Memory B cell (primary cell): Measurements from ENCODE around the gene PANK4.
A peak's percentile ranks its signal among the peaks of the same experiment; 100 is the strongest.
"Not testable (repeated sequence)": the region's sequence is repeated elsewhere in the genome, so short reads cannot be mapped to it uniquely, and the experiment has no call there.

ENCODE experiments used
- ATAC-seq: fragments of 150-1000 bp; cut with Tn5 transposase; 2 replicates; pipeline ENCODE4 v1.10.0; 2021; ENCODE audit warnings: low read depth, mild to moderate bottlenecking, moderate library complexity
- DNase-seq, 2 donors: peaks; one replicate each; pipeline ENCODE4 v3.0.0; 2022; ENCODE audit warnings: low spot score in 2 of 2
- H3K27ac Mint-ChIP-seq: one replicate; pipeline ENCODE4 v1.8.0; 2022; ENCODE audit warnings: mild to moderate bottlenecking, moderate library complexity, mixed read lengths
- H3K27me3 Mint-ChIP-seq: one replicate; pipeline ENCODE4 v1.8.0; 2022; ENCODE audit warnings: mixed read lengths
- H3K36me3 Mint-ChIP-seq: one replicate; pipeline ENCODE4 v1.8.0; 2022; ENCODE audit warnings: mild to moderate bottlenecking, mixed read lengths
- H3K4me1 Mint-ChIP-seq: one replicate; pipeline ENCODE4 v1.8.0; 2022; ENCODE audit warnings: mixed read lengths
- H3K4me3 Mint-ChIP-seq: one replicate; pipeline ENCODE4 v1.8.0; 2022; ENCODE audit warnings: mild to moderate bottlenecking, moderate library complexity, mixed read lengths
- H3K9me3 Mint-ChIP-seq: one replicate; pipeline ENCODE4 v1.8.0; 2022; ENCODE audit warnings: mixed read lengths

PANK4 gene

DNA sequence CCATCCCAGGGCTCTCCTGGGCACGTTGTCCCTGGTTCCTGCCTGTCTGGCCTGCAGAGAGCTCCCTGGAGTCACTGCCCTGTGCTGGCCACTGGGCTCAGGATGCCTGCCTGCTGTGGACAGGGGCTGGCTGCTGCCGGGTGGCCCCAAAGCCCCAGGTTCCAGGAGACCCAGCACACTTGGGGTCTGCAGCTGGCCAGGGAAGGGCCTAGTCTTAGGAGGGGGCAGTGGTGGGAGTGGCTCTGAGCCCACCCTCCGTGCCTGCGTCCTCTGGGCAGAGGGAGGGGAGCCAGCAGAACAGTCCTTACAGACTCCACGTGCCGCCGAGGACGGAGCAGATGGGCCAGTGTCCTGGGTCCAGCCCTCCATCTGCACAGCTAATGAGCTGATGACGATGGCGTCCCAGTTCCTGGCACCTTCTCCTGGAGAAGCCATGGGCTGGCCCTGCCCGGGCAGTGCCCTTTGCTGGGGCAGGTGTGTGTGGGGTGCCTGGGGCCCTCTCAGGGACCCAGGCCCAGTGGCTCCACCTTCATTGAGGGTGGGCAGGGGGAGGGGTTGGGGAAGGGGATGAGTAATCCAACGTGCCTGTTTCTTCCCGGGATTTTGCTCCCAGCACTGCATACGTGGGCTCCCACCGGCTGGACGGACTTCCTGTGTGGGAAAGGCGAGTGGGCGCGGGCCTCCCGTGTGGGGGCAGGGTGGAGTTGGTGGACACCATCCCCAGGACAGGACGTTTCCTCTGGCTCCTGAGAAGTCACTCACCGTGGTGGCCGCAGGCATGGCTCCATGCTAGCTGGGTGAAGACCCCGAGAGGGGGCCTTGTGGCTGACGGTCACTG is 57.1 kb downstream of the PANK4 start:
- peaks cover 8% of the 10 kb centered on the region for H3K27me3 Mint-ChIP-seq
- ATAC-seq: no peak
- peaks cover 13% of the 10 kb centered on the region for H3K4me1 Mint-ChIP-seq
- no peaks in the 10 kb centered on the region for H3K36me3 Mint-ChIP-seq
- no peak for DNase-seq
- no peak overlapping the region for H3K4me3 Mint-ChIP-seq
- no peaks in the 10 kb centered on the region for H3K9me3 Mint-ChIP-seq
- H3K27ac Mint-ChIP-seq: no peak overlapping the region

DNA sequence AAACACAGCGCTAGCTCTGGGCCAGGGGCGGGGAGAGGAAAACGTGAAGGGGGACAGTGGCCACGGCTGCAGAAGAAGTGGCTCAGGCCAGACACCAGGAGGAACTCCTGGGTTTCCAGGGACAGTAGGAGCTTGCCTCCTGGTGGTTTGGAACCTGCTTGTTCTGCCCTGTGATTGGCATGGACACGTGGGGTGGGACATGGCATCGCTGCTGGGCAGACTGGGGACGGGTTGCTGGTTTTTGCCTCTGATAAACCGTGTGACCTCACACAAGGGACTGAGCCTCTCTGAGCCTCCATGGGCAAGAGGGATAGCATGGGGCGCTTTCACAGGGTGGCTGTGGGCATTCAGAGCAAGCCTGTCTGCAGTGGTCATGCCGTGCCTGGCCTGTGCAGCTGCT is 57.9 kb downstream of the PANK4 start:
- Mint-ChIP-seq H3K4me1 (peaks cover 13% of the 10 kb centered on the region), H3K9me3 (no peaks in the 10 kb centered on the region), H3K27ac (no peak overlapping the region), H3K36me3 (no peaks in the 10 kb centered on the region), H3K4me3 (no peak overlapping the region), H3K27me3 (peaks cover 10% of the 10 kb centered on the region)
- ATAC-seq (no peak), DNase-seq (no peak)

DNA sequence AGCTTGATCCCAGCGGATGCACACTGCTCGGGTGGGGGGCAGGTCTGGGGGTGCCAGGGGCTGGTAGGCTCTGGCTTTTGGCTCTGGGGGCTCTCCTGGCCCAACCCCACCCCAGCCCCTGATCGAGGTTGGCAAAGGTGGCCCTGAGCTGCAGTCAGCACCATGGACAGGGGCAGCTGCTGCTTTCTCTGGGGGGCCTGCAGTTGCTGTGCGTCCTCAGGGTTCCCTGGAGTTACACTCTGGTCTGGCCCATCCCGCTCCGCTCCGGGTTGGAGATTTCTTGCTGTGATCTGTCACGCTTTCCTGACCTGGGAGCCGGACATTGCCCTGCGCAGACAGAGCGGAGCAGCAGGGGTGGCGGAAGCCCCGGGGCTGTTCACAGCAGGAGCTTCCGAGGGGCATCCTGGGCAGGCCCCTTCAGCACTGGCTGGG is 58.3 kb downstream of the PANK4 start:
- Mint-ChIP-seq H3K4me1 (peaks cover 13% of the 10 kb centered on the region), H3K27ac (no peak overlapping the region), H3K4me3 (no peak overlapping the region), H3K9me3 (no peaks in the 10 kb centered on the region), H3K27me3 (peaks cover 10% of the 10 kb centered on the region), H3K36me3 (no peaks in the 10 kb centered on the region)
- ATAC-seq (peak; percentile 54), DNase-seq (peak; percentile 36 to 50)

DNA sequence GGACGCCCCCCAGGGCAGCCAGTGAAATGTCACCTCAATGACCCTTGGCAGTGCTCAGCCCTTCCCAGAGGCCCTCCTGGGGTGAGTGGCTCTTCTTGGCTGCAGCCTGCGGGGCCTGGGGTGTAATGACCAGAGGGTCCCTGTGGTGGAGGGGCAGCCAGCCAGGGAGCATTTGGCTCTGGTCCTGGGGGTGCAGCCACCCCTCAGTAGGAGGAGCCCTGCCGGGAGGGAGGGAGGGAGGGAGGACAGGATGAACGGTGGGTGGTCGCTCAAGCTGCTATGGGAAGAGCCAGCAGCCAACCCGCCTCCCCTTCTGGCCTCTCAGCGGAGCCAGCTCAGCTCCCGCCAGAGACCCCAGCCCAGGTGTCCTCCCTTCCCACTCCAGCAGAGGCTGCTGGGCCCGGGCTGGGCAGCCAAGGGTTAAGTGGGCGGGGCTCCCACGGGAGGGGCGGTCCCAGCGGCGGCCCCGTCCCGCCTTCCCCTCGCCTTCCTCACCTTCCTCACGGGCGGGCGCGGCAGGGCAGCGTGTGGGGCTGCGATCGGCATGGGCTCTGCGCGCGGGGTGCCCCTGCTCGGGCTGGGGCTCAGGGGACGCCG is 59.3 kb downstream of the PANK4 start:
- H3K4me1 Mint-ChIP-seq: peaks cover 13% of the 10 kb centered on the region
- no peak overlapping the region for H3K4me3 Mint-ChIP-seq
- DNase-seq: no peak
- peak; percentile 65 for ATAC-seq
- H3K36me3 Mint-ChIP-seq: no peaks in the 10 kb centered on the region
- no peak overlapping the region for H3K27ac Mint-ChIP-seq
- peaks cover 15% of the 10 kb centered on the region for H3K27me3 Mint-ChIP-seq
- no peaks in the 10 kb centered on the region for H3K9me3 Mint-ChIP-seq

DNA sequence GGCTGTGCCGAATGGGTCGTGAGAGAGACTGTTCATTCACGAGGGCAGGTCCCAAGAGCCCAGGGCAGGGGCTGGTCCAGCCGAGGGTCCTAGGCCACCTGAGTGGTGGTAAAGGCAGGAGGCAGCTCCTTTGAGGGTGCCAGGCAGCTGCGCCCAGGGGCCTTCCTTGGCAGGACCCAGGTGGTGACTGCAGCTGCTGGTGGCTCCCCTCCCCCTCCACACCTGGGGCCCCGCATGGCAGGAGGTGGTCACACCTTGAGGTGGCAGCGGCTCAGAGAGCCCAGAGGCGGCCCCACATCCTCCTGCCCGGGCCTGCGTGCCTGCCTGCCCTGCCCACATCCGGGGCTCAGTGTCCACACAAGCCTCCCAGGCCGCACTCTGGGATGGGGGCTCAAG is 60.1 kb downstream of the PANK4 start:
- Mint-ChIP-seq H3K27me3 (peaks cover 15% of the 10 kb centered on the region), H3K4me1 (peaks cover 13% of the 10 kb centered on the region), H3K27ac (no peak overlapping the region), H3K9me3 (no peaks in the 10 kb centered on the region), H3K36me3 (no peaks in the 10 kb centered on the region), H3K4me3 (no peak overlapping the region)
- DNase-seq (no peak), ATAC-seq (no peak)

DNA sequence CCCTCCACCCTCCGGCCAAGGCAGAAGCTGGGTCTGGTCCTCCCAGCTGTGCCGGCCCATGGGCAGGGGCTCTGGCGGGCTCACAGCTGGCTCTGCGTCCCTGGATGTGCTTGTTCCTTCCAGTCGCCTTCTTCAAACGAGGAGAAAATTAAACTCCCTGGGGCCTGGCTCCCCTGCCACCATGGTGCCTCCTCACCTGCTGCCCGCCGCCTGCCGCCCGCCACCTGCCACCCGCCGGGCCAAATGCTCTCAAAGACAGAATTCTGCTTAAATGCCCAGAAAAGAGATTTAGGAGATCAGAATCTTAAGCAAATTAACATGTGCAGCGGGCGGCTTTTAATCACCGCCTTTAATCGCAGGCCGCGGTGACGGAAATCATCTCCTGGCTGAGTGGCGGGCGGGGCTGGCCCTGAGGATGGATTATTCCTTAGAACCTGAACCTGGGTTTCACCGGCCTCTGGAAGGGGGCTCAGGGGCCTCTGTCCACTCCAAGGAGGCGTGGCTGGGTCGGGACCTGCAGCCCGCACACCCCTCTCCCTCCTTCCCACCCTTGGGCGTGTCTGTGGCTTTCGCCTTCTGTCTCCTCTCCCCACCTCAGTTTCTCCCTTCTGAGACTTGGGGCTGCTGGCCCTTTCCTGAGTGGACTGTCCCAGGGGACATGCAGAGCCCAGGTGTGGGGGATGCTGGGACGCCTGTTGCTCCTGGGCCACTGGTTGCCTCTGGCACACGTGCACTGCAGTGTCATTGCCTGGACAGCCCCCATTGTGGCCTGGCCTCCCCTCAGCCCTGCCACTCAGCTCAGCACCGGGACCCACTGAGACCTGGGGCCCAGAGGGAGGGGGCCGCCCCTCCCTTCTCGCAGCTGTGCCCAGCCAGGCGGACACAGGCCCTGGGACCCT is 60.8 kb downstream of the PANK4 start:
- no peak for DNase-seq
- ATAC-seq: no peak
- Mint-ChIP-seq H3K27me3 (peaks cover 15% of the 10 kb centered on the region), H3K9me3 (no peaks in the 10 kb centered on the region), H3K4me1 (peaks cover 9% of the 10 kb centered on the region), H3K4me3 (no peak overlapping the region), H3K36me3 (no peaks in the 10 kb centered on the region), H3K27ac (no peak overlapping the region)

DNA sequence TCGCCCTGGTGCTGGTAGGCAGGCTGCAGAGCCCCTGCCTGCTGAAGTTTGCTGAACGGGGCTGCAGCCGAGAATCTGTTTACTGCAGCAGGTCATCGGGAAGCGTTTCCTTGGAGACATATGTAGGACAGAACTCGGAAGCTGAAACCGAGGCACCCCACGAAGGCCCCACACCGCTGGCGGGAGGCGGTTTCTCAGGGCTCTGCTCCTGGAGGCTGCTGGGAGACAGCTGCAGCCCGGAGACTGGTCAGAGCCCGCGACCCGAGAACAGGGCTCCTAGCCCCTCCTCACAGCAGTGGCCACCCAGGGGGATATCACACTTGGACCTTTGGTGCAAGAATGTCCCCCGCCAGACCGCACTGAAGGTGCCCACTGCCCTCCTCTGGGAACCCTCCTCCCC is 63.0 kb downstream of the PANK4 start:
- no peak for ATAC-seq
- Mint-ChIP-seq H3K36me3 (no peaks in the 10 kb centered on the region), H3K27ac (no peak overlapping the region), H3K9me3 (no peaks in the 10 kb centered on the region), H3K27me3 (peaks cover 12% of the 10 kb centered on the region), H3K4me1 (peaks cover 3% of the 10 kb centered on the region), H3K4me3 (no peak overlapping the region)
- DNase-seq: no peak

DNA sequence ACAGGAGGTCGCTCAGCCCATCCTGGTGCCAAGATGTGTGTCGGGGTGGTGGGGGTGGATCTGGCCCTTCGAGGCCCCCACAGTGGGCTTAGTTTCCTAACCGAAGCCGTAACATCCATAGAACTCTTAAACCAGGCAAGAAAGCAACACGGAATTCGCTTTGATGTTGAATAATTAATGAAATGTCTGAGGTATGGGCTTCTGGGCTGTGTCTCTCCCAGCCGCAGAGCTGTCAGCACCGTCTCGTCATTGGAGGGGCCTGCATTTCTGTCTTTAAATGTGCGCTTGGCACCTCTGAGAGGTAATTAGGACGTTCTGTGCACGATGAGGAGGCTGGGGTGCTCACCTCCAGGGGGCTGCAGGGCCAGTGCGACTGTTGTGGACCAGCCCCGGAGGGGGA is 63.6 kb downstream of the PANK4 start:
- no peak overlapping the region for H3K4me3 Mint-ChIP-seq
- peaks cover 3% of the 10 kb centered on the region for H3K4me1 Mint-ChIP-seq
- ATAC-seq (no peak), DNase-seq (no peak)
- H3K36me3 Mint-ChIP-seq: no peaks in the 10 kb centered on the region
- H3K27ac Mint-ChIP-seq: no peak overlapping the region
- no peaks in the 10 kb centered on the region for H3K9me3 Mint-ChIP-seq
- H3K27me3 Mint-ChIP-seq: peaks cover 12% of the 10 kb centered on the region

DNA sequence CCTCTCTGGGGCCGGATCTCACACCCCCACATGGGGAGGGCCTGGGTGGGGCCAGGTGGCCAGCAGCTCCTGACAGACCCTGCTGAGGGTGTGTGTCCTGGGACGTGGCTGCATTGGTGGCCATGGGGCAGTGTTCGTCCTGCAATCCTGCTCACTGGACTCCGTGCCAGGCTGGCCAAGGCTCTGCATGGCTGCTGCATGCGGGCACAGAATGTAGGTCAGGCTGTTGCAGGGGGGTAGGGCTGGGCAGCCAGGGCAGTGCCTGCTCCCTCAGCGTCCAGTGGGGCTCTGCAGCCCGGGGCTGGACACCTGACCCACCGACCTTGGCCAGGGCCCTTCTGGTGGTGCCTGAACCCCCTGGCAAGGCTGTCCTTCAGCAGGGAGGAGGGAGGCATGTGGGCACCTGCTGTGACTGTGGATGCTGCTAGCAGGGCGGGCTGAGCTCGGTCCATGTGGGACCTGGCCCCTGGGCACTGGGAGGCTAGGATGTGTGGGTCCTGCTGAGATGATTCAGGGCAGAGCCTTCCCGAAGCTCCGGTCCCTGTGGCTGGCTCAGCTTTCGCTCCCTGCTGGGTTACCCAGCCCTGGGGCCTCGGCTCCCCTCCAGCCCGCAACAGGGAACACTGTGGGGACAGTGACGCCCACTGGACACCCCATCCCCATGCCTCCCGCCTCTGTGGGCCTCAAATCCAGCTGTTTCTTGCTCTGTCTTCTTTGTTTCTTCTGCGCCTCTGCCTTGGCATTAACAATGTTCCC is 65.2 kb downstream of the PANK4 start:
- Mint-ChIP-seq H3K27ac (no peak overlapping the region), H3K9me3 (no peaks in the 10 kb centered on the region)
- ATAC-seq: no peak

DNA sequence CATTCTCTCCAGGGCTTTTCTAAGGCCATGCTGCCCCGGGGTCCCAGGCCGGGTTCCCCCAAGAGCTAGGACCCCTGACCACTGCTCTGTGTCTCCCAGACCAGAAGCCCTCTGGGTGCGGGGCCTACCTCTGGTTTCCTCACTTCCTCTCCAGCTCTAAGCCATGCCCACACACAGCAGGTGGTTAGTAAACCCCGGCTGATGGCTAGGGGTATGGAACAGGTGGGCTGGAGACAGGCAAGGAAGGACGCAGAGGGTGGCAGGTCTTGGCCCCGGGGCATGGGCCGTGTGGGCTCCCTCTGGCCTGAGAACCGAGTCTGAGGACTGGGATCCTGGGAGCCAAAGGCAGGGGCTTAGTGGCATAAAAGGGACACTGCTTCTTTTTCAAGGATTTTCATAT is 66.2 kb downstream of the PANK4 start:
- Mint-ChIP-seq H3K4me3 (no peak overlapping the region), H3K4me1 (no peaks in the 10 kb centered on the region), H3K27ac (no peak overlapping the region), H3K36me3 (no peaks in the 10 kb centered on the region), H3K27me3 (peaks cover 14% of the 10 kb centered on the region), H3K9me3 (no peaks in the 10 kb centered on the region)
- ATAC-seq (no peak), DNase-seq (no peak)

More for the DNA sequence above, 65.2 kb downstream of the PANK4 start:
- Mint-ChIP-seq H3K4me3 (no peak overlapping the region), H3K27me3 (peaks cover 10% of the 10 kb centered on the region), H3K36me3 (no peaks in the 10 kb centered on the region), H3K4me1 (no peaks in the 10 kb centered on the region)
- no peak for DNase-seq

DNA sequence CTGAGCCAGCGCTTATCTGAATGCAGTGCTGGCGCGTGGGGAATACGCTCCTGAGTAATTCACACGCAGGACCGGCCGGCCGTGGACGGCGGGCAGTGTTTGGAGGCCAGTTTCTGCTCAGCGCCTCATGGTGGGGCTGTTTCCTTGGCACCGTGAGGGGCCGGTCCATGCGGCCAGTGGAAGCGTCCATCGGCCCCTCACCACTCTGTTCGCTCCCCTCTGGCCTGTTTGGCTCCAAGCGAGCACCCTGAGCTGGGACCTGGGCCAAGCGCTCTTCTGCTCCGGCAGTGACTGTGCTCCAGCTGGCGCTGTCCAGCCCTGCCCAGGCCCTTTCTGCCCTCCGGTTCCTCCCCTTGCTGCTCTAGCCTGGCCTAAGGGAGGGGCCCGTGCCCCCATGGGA is 66.6 kb downstream of the PANK4 start:
- ATAC-seq (no peak), DNase-seq (no peak)
- Mint-ChIP-seq H3K36me3 (no peaks in the 10 kb centered on the region), H3K27me3 (peaks cover 14% of the 10 kb centered on the region), H3K4me1 (no peaks in the 10 kb centered on the region), H3K27ac (no peak overlapping the region), H3K4me3 (no peak overlapping the region), H3K9me3 (no peaks in the 10 kb centered on the region)

DNA sequence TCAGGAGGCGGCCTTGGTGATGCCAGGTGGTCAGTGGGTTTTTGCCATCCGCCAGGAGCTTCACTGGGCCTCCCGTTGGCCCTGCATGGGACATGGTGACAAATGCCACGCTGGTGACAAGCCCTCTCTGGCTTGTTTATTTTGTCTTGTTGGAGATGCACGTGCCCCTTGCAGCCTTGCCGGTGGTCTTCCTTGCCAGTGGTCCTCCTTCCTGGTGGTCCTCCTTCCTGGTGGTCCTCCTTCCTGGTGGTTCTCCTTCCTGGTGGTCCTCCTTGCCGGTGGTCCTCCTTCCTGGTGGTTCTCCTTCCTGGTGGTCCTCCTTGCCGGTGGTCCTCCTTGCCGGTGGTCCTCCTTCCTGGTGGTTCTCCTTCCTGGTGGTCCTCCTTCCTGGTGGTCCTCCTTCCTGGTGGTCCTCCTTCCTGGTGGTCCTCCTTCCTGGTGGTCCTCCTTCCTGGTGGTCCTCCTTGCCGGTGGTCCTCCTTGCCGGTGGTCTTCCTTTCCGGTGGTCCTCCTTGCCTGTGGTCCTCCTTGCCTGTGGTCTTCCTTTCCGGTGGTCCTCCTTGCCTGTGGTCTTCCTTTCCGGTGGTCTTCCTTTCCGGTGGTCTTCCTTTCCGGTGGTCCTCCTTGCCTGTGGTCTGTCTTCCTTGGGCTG is 67.2 kb downstream of the PANK4 start:
- not testable (repeated sequence) for H3K4me1 Mint-ChIP-seq, DNase-seq, ATAC-seq, H3K9me3 Mint-ChIP-seq, H3K27ac Mint-ChIP-seq, H3K36me3 Mint-ChIP-seq, H3K4me3 Mint-ChIP-seq
- H3K27me3 Mint-ChIP-seq: peaks cover 11% of the 10 kb centered on the region

DNA sequence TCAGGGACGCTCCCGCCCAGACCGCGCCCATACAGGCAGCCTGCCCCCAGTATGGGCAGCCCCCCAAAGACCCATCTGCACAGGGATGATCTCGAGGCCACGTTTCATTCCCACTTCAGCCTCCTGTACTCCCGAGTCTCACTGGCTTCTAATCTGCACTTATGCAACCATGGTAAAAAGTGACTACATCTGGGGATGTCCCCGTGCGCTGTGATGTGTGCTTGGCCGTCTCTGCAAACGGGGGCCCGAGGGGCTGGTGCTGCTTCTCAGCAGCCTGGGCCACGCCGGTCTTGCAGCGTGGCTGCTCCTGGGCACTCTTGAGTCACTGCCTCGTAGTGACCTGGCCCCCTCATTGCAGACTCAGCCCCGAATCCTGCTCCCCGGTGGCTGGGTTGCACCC is 67.7 kb downstream of the PANK4 start:
- H3K27ac Mint-ChIP-seq: no peak overlapping the region
- H3K36me3 Mint-ChIP-seq: no peaks in the 10 kb centered on the region
- ATAC-seq (no peak), DNase-seq (no peak)
- no peak overlapping the region for H3K4me3 Mint-ChIP-seq
- no peaks in the 10 kb centered on the region for H3K9me3 Mint-ChIP-seq
- peaks cover 9% of the 10 kb centered on the region for H3K27me3 Mint-ChIP-seq
- no peaks in the 10 kb centered on the region for H3K4me1 Mint-ChIP-seq
